SU-DHL-6 (cell line): ENCODE data around the gene STAM.

Experiments used
- H2AFZ ChIP-seq: fragments of 200-600 bp; sonication (generic); 2 replicates; pipeline ENCODE4 v1.6.1; 2014; ENCODE audit warnings: low read depth, mild to moderate bottlenecking, moderate library complexity, mixed read lengths, antibody characterized with exemption, low read length; ENCODE audit not compliant: severe bottlenecking
- H3F3A ChIP-seq: fragments of 200-600 bp; shearing (Covaris generic); 2 replicates; pipeline ENCODE4 v1.6.0; 2016; ENCODE audit warnings: antibody characterized with exemption, mild to moderate bottlenecking; ENCODE audit not compliant: insufficient read depth
- H3K27ac ChIP-seq: fragments of 200-600 bp; sonication (generic); 2 replicates; pipeline ENCODE4 v1.5.1; 2016; ENCODE audit warnings: low read depth, mild to moderate bottlenecking, low read length, moderate library complexity, mixed read lengths
- H3K27me3 ChIP-seq: fragments of 200-600 bp; sonication (generic), shearing (Covaris generic); 2 replicates; pipeline ENCODE4 v1.6.0; 2014; ENCODE audit warnings: mild to moderate bottlenecking, low read length
- H3K36me3 ChIP-seq: fragments of 200-600 bp; sonication (generic); 2 replicates; pipeline ENCODE4 v1.6.1; 2014; ENCODE audit warnings: mild to moderate bottlenecking, low read length, mixed read lengths
- H3K4me2 ChIP-seq: fragments of 300-600, 200-600 bp; shearing (Covaris generic), sonication (generic); 2 replicates; pipeline ENCODE4 v1.6.0; 2014; ENCODE audit warnings: low read length, low read depth, mild to moderate bottlenecking; ENCODE audit not compliant: poor library complexity, severe bottlenecking
- H3K4me3 ChIP-seq: fragments of 200-600 bp; sonication (generic); 2 replicates; pipeline ENCODE4 v1.5.1; 2014; ENCODE audit warnings: antibody characterized with exemption, low read length, mild to moderate bottlenecking, mixed read lengths; ENCODE audit not compliant: insufficient read depth, poor library complexity, severe bottlenecking
- H3K79me2 ChIP-seq: fragments of 200-600 bp; sonication (generic); 2 replicates; pipeline ENCODE4 v1.6.1; 2014; ENCODE audit warnings: mild to moderate bottlenecking, low read length, moderate library complexity; ENCODE audit not compliant: insufficient read depth
- H3K9ac ChIP-seq: fragments of 200-600 bp; sonication (generic); 2 replicates; pipeline ENCODE4 v1.7.0; 2014; ENCODE audit warnings: mild to moderate bottlenecking, low read length
- H3K9me2 ChIP-seq: fragments of 200-600 bp; sonication (generic); replicated peaks from 2 replicates; pipeline ENCODE4 v1.6.1; 2014; ENCODE audit warnings: low read length; ENCODE audit not compliant: insufficient read depth
- H3K9me3 ChIP-seq: fragments of 200-600 bp; sonication (generic); 2 replicates; pipeline ENCODE4 v1.6.1; 2014; ENCODE audit warnings: low read length, mixed read lengths; ENCODE audit not compliant: insufficient read depth
- H4K20me1 ChIP-seq: fragments of 200-600 bp; sonication (generic); 2 replicates; pipeline ENCODE4 v1.6.1; 2014; ENCODE audit warnings: low read depth, mild to moderate bottlenecking, antibody characterized with exemption, low read length, moderate library complexity, mixed read lengths
- CTCF ChIP-seq: fragments of 200-600 bp; sonication (generic); IDR thresholded peaks from one replicate; pipeline ENCODE4 v1.5.1; 2017; ENCODE audit warnings: antibody characterized with exemption, mild to moderate bottlenecking, low read length, moderate library complexity; ENCODE audit not compliant: insufficient read depth, poor library complexity, severe bottlenecking
- EZH2phosphoT487 ChIP-seq: fragments of 200-600 bp; sonication (generic), shearing (Covaris generic); conservative IDR thresholded peaks from 2 replicates; pipeline ENCODE4 v1.6.1; 2018; ENCODE audit warnings: mild to moderate bottlenecking, antibody characterized with exemption, low read length, moderate library complexity, mixed read lengths

Gene STAM

GRCh38 chr10:17756557-17757217 is 112.7 kb downstream of the STAM start:
- Histone ChIP-seq H3K4me3 (no peak overlapping the region), H3K27me3 (no peaks in the 10 kb centered on the region), H2AFZ (no peak overlapping the region), H3F3A (no peaks in the 10 kb centered on the region), H3K9me3 (no peaks in the 10 kb centered on the region), H3K36me3 (no peaks in the 10 kb centered on the region), H3K79me2 (no peaks in the 10 kb centered on the region), H3K9me2 (no peaks in the 10 kb centered on the region), H3K4me2 (peak overlapping the region; percentile 19), H4K20me1 (no peaks in the 10 kb centered on the region), H3K9ac (no peak overlapping the region), H3K27ac (no peak overlapping the region)
- no peak for TF ChIP-seq EZH2phosphoT487

GRCh38 chr10:17758200-17758599 is 114.2 kb downstream of the STAM start:
- no peak overlapping the region for H2AFZ ChIP-seq
- H3K9me2 ChIP-seq: no peaks in the 10 kb centered on the region
- H3K79me2 ChIP-seq: no peaks in the 10 kb centered on the region
- no peak overlapping the region for H3K4me3 ChIP-seq
- no peak overlapping the region for H3K27ac ChIP-seq
- H3K9ac ChIP-seq: no peak overlapping the region
- H3K27me3 ChIP-seq: no peaks in the 10 kb centered on the region
- H3K4me2 ChIP-seq: no peak overlapping the region
- H4K20me1 ChIP-seq: no peaks in the 10 kb centered on the region
- no peaks in the 10 kb centered on the region for H3F3A ChIP-seq
- no peaks in the 10 kb centered on the region for H3K9me3 ChIP-seq
- H3K36me3 ChIP-seq: no peaks in the 10 kb centered on the region
- TF ChIP-seq CTCF (no peak), EZH2phosphoT487 (no peak)

GRCh38 chr10:17758896-17759295 is 114.9 kb downstream of the STAM start:
- no peaks in the 10 kb centered on the region for H3F3A ChIP-seq
- no peaks in the 10 kb centered on the region for H3K79me2 ChIP-seq
- H3K27me3 ChIP-seq: no peaks in the 10 kb centered on the region
- H3K4me2 ChIP-seq: no peak overlapping the region
- TF ChIP-seq EZH2phosphoT487 (no peak), CTCF (no peak)
- H3K27ac ChIP-seq: no peak overlapping the region
- H4K20me1 ChIP-seq: no peaks in the 10 kb centered on the region
- no peaks in the 10 kb centered on the region for H3K9me2 ChIP-seq
- H3K4me3 ChIP-seq: no peak overlapping the region
- H3K36me3 ChIP-seq: no peaks in the 10 kb centered on the region
- H2AFZ ChIP-seq: no peak overlapping the region
- no peaks in the 10 kb centered on the region for H3K9me3 ChIP-seq
- no peak overlapping the region for H3K9ac ChIP-seq

- no peaks in the 10 kb centered on the region for H3K9me3 ChIP-seq
- H4K20me1 ChIP-seq: no peaks in the 10 kb centered on the region
- TF ChIP-seq CTCF (no peak), EZH2phosphoT487 (no peak)
- no peak overlapping the region for H3K27ac ChIP-seq
- no peaks in the 10 kb centered on the region for H3K27me3 ChIP-seq
- H3K4me2 ChIP-seq: no peak overlapping the region
- H3K9ac ChIP-seq: no peak overlapping the region
- H3K9me2 ChIP-seq: no peaks in the 10 kb centered on the region
- H3K79me2 ChIP-seq: no peaks in the 10 kb centered on the region
- no peaks in the 10 kb centered on the region for H3K36me3 ChIP-seq
- H2AFZ ChIP-seq: no peak overlapping the region
- no peak overlapping the region for H3K4me3 ChIP-seq
- H3F3A ChIP-seq: no peaks in the 10 kb centered on the region
Measured at GRCh38 chr10:17764142-17764541, 120.2 kb downstream of the STAM start.
